ENCODE data around the gene CA12.

DNA sequence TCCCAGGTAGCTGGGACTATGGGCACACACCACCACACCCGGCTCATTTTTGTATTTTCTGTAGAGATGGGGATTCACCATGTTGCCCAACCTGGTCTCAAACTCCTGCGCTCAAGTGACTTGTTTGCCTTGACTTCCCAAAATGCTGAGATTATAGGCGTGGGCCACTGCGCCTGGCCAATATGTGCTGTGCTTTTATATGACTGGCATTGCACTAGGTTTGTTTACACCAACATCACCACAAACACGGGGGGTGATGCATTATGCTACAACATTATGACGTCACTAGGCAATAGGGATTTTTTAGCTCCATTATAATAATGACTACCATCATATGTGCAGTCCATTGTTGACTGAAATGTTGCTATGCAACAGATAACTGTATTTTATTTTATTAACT is 97.3 kb downstream of the CA12 start:
- TF ChIP-seq, protein P1, sequence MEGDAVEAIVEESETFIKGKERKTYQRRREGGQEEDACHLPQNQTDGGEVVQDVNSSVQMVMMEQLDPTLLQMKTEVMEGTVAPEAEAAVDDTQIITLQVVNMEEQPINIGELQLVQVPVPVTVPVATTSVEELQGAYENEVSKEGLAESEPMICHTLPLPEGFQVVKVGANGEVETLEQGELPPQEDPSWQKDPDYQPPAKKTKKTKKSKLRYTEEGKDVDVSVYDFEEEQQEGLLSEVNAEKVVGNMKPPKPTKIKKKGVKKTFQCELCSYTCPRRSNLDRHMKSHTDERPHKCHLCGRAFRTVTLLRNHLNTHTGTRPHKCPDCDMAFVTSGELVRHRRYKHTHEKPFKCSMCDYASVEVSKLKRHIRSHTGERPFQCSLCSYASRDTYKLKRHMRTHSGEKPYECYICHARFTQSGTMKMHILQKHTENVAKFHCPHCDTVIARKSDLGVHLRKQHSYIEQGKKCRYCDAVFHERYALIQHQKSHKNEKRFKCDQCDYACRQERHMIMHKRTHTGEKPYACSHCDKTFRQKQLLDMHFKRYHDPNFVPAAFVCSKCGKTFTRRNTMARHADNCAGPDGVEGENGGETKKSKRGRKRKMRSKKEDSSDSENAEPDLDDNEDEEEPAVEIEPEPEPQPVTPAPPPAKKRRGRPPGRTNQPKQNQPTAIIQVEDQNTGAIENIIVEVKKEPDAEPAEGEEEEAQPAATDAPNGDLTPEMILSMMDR (IDR thresholded peaks at IDR 0.05) = no peak
- no peak for TF ChIP-seq EZH2 (IDR thresholded peaks at IDR 0.05; ENCODE audit: borderline replicate concordance, insufficient read depth, low read depth, low read length, poor library complexity, severe bottlenecking)
